HepG2 (cell line): ENCODE data around the gene RILPL1. TPM values are rescaled to one million over a fixed set of nuclear protein-coding genes. Genes with fewer than 3 reads are reported as not detected.

ENCODE experiments used
- ATF3 ChIP-seq: sonication (generic); formaldehyde crosslinking; IDR thresholded peaks from 2 replicates; pipeline ENCODE4 v1.4.0; 2020; ENCODE audit warnings: missing genetic modification reagents
- HMGXB4 ChIP-seq, 2 experiments: sonication (generic) in 1 of 2; formaldehyde crosslinking in 1 of 2; IDR thresholded peaks; 2 replicates each; pipeline versions ENCODE4 v1.4.0 to v1.6.1; 2018 to 2020; ENCODE audit warnings: missing genetic modification reagents in 2 of 2, borderline replicate concordance in 1 of 2, low read depth in 1 of 2, mild to moderate bottlenecking in 1 of 2, missing biosample characterization in 1 of 2
- HNRNPUL1 ChIP-seq: fragments of 200-400 bp; formaldehyde crosslinking; IDR thresholded peaks from 2 replicates; pipeline ENCODE4 v1.6.1; 2017; ENCODE audit warnings: low read depth, mild to moderate bottlenecking, low read length, moderate library complexity
- PTBP1 ChIP-seq: fragments of 200-400 bp; formaldehyde crosslinking; IDR thresholded peaks from 2 replicates; pipeline ENCODE4 v1.6.1; 2018; ENCODE audit warnings: low read length, low read depth; ENCODE audit not compliant: poor library complexity, severe bottlenecking
- SNRNP70 ChIP-seq: fragments of 200-400 bp; formaldehyde crosslinking; IDR thresholded peaks from 2 replicates; pipeline ENCODE4 v1.6.1; 2017; ENCODE audit warnings: mild to moderate bottlenecking, low read depth, low read length, moderate library complexity
- U2AF1 ChIP-seq: fragments of 200-400 bp; formaldehyde crosslinking; optimal IDR thresholded peaks from 2 replicates; pipeline ENCODE3; 2017; ENCODE audit warnings: mild to moderate bottlenecking, low read depth, low read length
- XBP1 ChIP-seq: sonication (generic); formaldehyde crosslinking; IDR thresholded peaks from 2 replicates; pipeline ENCODE4 v1.5.0; 2020; ENCODE audit warnings: missing genetic modification reagents
- ZBTB2 ChIP-seq: sonication (generic); formaldehyde crosslinking; IDR thresholded peaks from 2 replicates; pipeline ENCODE4 v1.8.0; 2022; ENCODE audit warnings: low read depth, missing genetic modification reagents
- ZBTB25 ChIP-seq: IDR thresholded peaks from 2 replicates; pipeline ENCODE4 v1.6.1; 2018; ENCODE audit warnings: missing genetic modification reagents
- ZIK1 ChIP-seq: sonication (generic); formaldehyde crosslinking; IDR thresholded peaks from 2 replicates; pipeline ENCODE4 v1.5.0; 2020; ENCODE audit warnings: mild to moderate bottlenecking, low read depth, missing genetic modification reagents, borderline replicate concordance
- ZNF484 ChIP-seq: sonication (generic); formaldehyde crosslinking; IDR thresholded peaks from 2 replicates; pipeline ENCODE4 v1.5.1; 2020; ENCODE audit warnings: mild to moderate bottlenecking, low read depth, missing genetic modification reagents, borderline replicate concordance
- ZNF546 ChIP-seq: sonication (generic); formaldehyde crosslinking; conservative IDR thresholded peaks from 2 replicates; pipeline ENCODE4 v1.8.1; 2023; ENCODE audit warnings: mild to moderate bottlenecking, missing genetic modification reagents
- ZNF616 ChIP-seq: sonication (generic); formaldehyde crosslinking; IDR thresholded peaks from 2 replicates; pipeline ENCODE4 v1.5.0; 2020; ENCODE audit warnings: low read depth, mild to moderate bottlenecking, missing genetic modification reagents
- ZSCAN9 ChIP-seq: IDR thresholded peaks from 2 replicates; pipeline ENCODE4 v1.6.1; 2016; ENCODE audit warnings: borderline replicate concordance
- polyA plus RNA-seq, 8 experiments: library from polyadenylated mRNA; depleted of rRNA in 3 of 8; stranded (reverse) in 7 of 8; unstranded in 1 of 8; fragments of >200 nt; fragmentation: Illumina TruSeq in 4 of 8; extraction: Trizol in 4 of 8; gene quantifications; 2 replicates each; pipeline versions ENCODE4 v1.2.1 to v1.2.3, GENCODE V29; 2011 to 2016; ENCODE audit warnings: low read depth in 4 of 8, missing spikeins in 1 of 8, mixed read lengths in 1 of 8; ENCODE audit not compliant: insufficient read depth in 1 of 8
- total RNA-seq, 5 experiments: library from RNA; depleted of rRNA; stranded (reverse); fragments of >200 nt; fragmentation: Illumina TruSeq; extraction: Trizol; gene quantifications; 2 replicates each; pipeline ENCODE4 v1.2.3, GENCODE V29; 2016; ENCODE audit warnings: low read depth in 1 of 5
- TF ChIP-seq, protein P1 (sequence below), 2 experiments: sonication (generic) in 1 of 2; formaldehyde crosslinking in 1 of 2; IDR thresholded peaks; 2 replicates each; pipeline versions ENCODE4 v1.6.1 to v1.9.0; 2014 to 2022; ENCODE audit warnings: antibody characterized with exemption in 1 of 2, borderline replicate concordance in 1 of 2, inconsistent platforms in 1 of 2, low read depth in 1 of 2, missing genetic modification reagents in 1 of 2

RILPL1 gene
- total and polyA plus RNA-seq, 2 of the 13 experiments (the other 11 are each of a cell fraction or from before 2014, with no cell fraction given) = 5.8 to 28.4 TPM

GRCh38 chr12:123457980-123458779 is 75.3 kb downstream of the RILPL1 start, which contains the start of gene SNRNP35 (continued):
- TF ChIP-seq, protein P1, sequence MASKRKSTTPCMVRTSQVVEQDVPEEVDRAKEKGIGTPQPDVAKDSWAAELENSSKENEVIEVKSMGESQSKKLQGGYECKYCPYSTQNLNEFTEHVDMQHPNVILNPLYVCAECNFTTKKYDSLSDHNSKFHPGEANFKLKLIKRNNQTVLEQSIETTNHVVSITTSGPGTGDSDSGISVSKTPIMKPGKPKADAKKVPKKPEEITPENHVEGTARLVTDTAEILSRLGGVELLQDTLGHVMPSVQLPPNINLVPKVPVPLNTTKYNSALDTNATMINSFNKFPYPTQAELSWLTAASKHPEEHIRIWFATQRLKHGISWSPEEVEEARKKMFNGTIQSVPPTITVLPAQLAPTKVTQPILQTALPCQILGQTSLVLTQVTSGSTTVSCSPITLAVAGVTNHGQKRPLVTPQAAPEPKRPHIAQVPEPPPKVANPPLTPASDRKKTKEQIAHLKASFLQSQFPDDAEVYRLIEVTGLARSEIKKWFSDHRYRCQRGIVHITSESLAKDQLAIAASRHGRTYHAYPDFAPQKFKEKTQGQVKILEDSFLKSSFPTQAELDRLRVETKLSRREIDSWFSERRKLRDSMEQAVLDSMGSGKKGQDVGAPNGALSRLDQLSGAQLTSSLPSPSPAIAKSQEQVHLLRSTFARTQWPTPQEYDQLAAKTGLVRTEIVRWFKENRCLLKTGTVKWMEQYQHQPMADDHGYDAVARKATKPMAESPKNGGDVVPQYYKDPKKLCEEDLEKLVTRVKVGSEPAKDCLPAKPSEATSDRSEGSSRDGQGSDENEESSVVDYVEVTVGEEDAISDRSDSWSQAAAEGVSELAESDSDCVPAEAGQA (IDR thresholded peaks at IDR 0.05; ENCODE audit: low read depth) = peak; percentile 82
- TF ChIP-seq, protein P1 (CRISPR knock-in tag; IDR thresholded peaks at IDR 0.05; ENCODE audit: borderline replicate concordance) = peak; percentile 68; the same call in 1 of the 2 replicates
- peak; percentile 68; the same call in 1 of the 2 replicates for TF ChIP-seq ZSCAN9 (CRISPR knock-in tag)
- TF ChIP-seq ATF3 (CRISPR knock-in tag) = peak; percentile 30; the same call in 1 of the 2 replicates
- peak; percentile 64 for TF ChIP-seq U2AF1
- TF ChIP-seq PTBP1 = no peak
- no peak for TF ChIP-seq SNRNP70
- peak; percentile 81; the same call in 1 of the 2 replicates for TF ChIP-seq ZIK1 (CRISPR knock-in tag)
- TF ChIP-seq ZBTB25 (CRISPR knock-in tag) = peak; percentile 77
- TF ChIP-seq HMGXB4 (CRISPR knock-in tag; IDR thresholded peaks at IDR 0.05; ENCODE audit: borderline replicate concordance in 1 of 2, low read depth in 1 of 2) = peak; percentile 83 to 88; a peak in 3 of 4 replicates
- no peak for TF ChIP-seq XBP1 (CRISPR knock-in tag)
- no peak for TF ChIP-seq ZNF546
- TF ChIP-seq ZBTB2 (CRISPR knock-in tag) = no peak
- no peak for TF ChIP-seq ZNF484 (CRISPR knock-in tag)
- 0 out of 2 replicates have a peak, but pooled peaks have one; percentile 44 for TF ChIP-seq ZNF616
- no peak for TF ChIP-seq HNRNPUL1
